Daoy (cell line): ENCODE measurements around the gene RORC. TPM values are rescaled to one million over a fixed set of nuclear protein-coding genes. Genes with fewer than 3 reads are reported as not detected.
"Not testable (repeated sequence)": the region's sequence is repeated elsewhere in the genome, so short reads cannot be mapped to it uniquely, and the experiment has no call there.

Experiments used
- DNase-seq: peaks from one replicate; pipeline ENCODE4 v3.0.0-alpha.2; 2015; ENCODE audit warnings: low read depth
- total RNA-seq: library from RNA; depleted of rRNA; stranded (reverse); fragments of >200 nt; shearing (Covaris generic); gene quantifications from 2 replicates; pipeline ENCODE4 v1.2.3, GENCODE V29; 2014

The RORC gene
- total RNA-seq, 1 experiment from 2014 or later: not detected

DNA sequence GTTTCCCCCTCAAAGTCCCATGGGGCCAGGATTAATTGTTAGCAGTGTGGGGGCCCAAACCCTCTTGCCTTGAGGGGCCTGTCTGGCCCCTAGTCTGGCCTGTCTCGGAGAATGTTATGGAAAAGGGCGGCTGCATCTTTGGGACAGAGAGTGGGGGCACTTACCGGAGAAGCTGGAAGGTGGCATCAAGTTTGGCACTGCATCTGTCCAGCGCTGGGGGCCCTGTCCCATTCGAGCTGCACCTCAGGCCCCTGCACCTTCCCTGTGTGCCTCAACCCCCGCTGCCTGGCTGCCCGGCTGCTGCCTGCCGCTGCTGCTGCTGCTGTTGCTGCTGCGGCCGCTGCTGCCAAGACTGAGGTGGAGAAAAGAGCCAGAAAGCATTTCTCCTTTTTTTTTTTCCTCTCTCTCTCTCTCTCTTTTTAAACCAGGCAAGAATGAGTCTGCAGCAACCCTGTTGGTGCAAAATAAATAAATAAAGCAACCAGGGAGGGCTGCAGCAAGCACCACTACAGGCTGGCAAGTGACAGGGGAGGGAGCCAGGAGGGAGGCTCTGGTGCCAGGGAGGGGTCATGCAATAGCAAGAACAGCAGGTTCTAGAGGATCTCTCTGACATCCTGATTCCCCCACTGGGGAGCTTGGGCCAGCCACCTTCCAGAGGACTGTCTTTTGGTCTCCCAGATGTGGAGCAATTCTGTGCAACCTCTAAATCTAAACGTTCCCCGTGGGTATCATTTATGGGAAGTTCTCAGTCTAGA, 26.4 kb downstream of the RORC start, which contains the start of gene LINGO4:
TSS of gene LINGO4 (minus strand) at position 354 of the 755 bp plus-strand sequence. CDS start 2,715 bp downstream, outside the sequence.
- DNase-seq: no peak

DNA sequence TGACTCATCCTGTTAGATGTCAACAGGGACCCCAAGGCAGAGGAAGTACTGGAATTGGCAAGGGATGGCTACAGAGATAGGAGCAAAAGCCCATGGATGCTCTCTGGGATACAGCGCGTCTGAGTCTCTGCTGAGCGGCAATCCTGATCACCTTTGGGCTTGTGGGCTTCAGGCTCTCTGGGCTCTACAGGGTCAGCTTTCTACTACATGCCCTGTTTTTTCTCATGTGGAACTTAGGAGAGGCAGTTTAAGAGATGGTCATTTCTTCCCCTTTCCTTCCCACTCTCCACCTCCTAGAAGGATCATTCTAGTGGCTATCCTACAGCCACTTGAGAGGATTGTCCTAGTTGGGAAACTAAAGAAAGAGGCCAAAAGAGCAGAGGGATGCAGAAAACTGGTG, 27.7 kb downstream of the RORC start:
- DNase-seq: no peak

DNA sequence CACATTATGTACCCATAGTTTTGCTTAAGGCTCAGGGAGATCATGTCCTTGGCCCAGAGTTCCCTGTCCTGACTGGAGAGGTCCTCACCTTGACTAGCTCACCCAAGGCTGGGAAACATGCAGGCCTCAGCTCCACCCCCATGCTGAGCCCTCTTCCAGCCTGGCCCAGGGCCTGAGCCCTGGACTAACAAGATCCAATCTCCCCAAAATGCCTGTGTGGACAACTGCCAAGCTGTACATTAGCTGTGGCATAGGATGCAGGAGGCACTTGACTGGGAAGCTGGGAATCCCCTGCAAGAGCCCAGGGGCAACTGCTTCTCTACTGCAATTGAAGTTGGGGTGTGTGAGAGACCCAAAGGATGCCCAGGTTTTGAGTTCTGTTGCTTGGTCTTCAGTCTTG, 28.4 kb downstream of the RORC start:
- DNase-seq: no peak

DNA sequence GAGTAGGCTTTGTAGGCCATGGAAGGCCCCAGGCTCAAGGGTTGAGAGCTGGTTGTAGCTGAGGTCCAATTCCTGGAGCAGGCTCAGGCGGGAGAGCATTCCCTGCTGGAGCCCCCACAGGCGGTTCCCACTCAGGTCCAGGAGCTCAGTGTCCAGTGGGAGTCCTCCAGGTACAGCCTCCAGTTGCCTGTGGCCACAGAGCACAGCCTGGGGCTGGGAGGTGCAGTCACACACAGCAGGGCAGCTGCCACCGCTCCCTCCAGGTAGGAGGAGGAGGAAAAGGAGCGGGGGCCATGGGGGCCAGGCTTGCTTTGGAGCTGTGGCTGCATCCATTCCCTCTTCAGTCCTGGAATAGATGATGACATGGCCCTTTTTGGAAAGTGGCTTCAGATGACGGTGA, 29.2 kb downstream of the RORC start:
- DNase-seq: no peak

DNA sequence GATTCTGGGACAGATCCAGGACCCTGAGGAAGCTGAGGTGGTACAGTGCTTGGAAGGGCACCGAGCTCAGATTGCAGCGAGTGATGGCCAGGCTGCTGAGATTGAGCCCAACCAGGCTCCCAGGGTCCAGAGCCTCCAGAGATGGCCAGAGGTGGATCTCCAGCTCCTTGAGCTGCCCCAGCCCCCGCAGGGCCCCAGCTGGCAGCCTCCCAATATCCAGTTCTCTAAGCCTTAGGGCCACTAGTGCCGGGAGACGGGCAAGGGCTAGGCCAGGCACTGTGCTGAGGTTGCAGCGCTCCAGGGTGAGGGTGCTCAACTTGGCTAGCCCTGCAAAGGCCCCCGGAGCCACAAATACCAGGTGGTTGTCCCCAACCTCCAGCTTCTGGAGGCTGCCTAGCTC, 29.8 kb downstream of the RORC start:
- DNase-seq: no peak

DNA sequence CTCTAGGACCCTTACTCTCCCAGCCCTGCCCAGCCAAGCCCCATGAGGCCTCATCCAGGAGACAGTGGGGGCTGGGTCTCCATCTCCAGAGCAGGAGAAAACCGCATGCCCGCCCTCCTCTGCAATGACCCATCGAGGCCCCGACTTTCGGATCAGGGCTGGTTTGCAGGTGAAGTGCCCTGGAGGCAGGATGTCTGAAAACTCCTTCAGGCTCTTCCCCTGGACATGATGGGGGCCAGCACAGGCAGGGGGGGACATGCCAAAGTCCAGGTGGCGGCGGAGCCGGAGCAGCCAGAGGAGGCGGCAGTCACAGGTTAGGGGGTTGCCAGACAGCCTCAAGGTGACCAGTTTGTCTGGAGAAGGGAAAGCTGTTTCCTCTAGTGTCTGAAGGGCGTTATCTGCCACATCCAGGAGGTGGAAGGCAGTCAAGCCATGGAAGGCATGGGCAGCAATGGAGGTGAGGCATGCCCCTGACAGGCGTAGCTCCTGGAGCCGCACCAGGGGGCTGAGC, 30.2 kb downstream of the RORC start:
- no peak for DNase-seq

DNA sequence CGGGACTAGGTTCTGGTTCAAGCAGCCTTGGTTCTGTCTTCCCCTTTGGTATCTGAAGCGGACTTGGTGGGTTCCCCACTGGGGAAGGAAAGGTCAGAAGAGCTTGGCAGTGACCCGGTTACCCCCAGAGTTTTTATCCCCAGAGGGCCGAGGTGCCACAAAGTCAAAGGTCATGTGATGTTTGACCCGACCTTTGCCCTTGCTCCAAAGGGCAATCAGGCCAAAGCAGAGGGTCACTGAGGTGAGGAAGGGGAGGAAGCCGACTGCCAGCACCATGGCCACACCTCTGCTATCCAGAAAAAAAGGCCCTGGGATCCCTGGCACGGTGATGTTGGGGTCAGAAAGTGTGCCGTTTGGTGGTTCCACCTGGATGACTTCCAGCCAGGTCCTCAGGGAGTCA, 30.8 kb downstream of the RORC start:
- no peak for DNase-seq

DNA sequence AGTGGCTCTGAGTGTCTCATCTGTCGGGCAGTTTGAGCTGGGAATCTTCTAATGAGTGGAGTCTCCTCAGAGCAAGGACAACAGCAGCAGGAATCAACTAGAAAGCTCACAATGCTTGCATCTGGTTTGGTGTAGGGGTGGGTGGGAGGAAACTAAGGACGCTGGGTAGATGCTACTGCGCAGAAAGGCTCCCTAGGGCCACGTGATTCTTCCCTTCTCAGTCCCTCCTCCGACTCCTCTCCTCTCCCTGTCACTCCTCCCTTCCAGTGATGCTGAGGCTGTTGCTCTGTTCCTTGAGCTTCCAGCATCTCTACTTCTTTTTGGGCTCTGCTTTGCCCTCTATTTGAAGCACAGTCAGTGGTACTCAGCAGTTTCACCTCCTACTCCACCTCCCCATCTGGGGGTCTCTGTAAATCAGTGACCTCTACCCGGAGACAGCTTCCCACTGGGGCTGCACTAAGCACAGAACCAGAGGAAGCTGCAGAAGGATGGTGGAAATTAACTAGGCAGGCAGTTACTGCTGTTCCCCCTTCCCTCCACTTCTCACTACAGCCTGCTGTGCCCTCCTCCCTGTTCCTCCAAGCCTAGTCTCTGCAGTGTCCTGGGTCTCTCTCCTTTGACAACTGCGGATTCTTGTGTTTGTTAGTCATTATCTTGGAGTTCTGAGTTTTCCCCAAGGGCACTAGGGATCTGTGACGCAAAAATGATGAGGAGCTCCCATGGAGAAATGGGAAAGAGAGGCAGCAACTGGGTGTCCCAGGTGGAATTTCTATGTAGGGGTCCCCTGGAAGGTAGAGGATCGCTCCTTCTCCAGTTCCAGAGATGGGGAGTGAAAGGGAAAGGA, 32.2 kb downstream of the RORC start:
- no peak for DNase-seq

DNA sequence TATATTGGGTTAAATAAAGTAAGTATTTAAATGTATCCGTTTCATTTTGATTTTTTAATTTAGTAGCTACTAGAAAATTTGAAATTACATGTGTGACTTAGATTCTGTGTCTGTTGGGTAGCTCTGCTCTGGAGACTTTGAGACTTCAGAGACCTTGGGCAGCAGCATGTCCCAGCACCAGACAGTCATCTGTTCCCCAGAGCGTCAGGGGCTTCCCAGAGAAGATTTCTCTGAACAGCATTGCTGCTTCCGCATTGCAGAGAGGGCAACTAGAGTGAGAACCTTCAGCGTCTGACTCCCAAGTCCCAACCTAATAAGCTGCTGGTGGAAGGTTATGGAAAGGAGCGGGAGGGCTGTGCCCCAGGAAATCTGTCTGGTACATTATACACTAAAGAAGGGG, 33.0 kb downstream of the RORC start:
- no peak for DNase-seq

DNA sequence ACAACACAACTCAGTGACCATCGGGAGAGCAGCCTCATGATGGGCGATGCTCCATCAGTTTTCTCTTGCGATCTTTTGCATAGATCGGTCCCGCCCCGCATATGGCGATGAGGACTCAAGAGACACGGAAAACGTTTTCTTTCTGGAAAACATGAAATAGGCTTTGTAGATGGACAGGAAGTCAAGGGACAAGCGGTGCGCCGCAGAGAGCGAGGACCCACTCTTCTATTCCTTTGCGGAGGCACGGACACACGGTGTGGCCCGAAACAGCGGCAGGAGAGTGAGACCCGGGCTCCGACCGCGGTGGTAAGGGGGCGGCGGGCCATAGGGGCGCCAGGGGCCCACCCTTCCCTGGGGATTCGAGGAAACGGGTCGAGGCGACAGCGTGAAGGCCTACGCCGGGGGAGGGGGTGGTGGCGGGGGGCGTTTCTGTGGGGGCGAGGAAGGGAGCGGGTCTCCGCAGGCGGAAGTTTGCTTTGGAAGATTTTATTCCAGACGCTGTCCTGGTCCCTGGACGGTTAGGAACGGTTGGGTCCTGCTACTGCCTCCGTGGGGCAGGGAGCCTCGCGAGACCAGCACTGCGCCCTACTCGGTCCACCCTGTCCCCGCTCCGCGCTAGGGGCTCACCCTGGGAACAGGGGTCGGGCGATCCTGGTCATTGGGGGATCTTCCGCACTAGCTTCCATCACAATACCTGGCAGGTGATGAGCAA, 40.5 kb downstream of the RORC start:
- DNase-seq: peak; percentile 38

DNA sequence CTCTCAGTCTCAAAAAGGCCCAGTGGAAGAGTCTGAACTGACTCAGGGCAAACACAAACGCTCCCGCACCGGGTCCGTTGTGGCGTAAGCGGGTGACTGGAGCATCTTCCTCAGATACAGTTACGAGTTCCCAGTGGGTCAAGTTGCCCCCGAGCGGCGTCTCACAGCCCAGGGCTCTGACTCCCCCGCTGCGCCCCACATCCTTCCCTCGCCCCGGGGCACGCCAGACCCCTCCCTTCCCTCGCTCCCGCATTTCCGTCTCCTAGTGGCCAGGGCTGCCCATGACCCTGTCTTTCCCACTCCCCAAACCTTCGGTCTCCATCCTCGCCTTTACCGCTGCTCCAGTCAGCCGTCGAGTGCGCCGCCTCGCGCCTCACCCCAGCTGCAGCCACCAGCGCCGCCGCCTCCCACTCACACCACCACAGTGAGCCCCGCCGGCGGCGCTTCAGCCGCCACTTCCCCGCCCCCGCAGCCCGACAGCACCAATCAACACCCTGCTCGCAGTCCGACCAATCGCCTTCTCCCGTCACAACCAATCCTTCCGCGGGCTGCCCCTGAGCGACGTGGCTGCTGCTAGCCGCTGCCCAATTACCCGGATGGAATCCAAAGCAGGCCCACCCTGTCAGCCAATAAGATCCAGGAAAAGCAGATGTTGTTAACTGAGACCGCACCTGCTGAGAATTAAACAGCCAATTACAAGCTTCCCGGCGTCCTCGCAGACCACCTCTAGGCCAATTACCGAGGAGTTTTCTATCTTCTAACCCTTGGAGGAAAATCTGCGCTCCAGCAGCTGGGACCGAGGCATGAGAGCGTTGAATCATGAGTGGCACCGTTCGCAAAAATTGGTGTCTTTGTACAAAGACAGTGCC, 41.3 kb downstream of the RORC start, which contains the start of gene TDRKH:
TSS of gene TDRKH (minus strand) at position 430 of the 869 bp plus-strand sequence. CDS start 7,478 bp downstream, outside the sequence.
- peak; percentile 100 for DNase-seq

DNA sequence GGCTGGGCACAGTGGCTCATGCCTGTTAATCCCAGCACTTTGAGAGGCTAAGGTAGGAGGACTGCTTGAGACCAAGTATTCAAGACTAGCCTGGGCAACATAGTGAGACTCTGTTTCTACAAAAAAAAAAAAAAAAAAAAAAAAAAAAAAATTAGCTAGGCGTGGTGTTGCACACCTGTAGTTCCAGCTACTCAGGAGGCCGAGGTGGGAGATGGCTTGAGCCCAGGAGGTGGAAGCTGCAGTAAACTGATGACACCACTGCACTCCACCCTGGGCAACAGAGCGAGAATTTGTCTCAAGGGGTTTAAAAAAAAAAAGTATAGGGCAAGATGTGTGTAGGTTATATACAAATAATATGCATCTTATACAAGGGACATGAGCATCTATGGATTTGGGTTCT, 43.9 kb downstream of the RORC start:
- no peak for DNase-seq

DNA sequence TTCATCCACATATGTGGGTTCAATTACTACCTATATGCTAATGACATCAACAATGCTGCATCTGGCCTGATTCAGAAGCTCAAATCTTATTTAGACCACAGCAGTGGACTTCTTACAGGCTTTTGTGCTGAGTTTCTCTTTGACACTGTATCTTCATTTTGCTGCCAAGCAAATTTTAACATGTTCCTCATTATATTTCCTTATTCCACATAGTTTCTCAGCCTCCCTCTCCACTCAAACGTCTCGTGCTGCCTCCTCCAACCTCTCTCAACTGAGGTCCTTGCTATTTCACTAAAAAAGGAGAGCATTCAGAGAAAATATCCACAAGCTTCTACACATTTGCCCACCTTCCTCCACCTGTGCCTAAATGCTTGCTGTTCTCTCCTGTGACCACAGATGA, 47.8 kb downstream of the RORC start:
- no peak for DNase-seq

DNA sequence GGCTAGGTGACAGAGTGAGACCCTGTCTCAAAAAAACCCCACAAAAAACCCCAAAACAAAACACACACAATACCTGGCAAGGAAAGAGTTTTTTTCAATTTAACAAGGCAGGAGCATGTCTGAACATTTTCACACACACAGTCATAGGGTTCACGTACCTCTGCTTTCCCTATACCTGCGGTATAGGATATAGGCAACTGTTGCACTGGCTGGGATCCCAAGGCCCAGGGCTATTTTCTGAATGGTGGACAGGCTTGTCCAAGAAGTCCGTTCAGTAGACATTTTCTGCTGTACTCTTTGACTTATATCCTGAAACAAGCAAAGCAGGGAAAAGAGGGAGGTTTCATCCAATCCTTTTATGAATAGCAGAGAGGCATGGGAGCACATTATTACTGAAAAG, 48.9 kb downstream of the RORC start:
- no peak for DNase-seq

DNA sequence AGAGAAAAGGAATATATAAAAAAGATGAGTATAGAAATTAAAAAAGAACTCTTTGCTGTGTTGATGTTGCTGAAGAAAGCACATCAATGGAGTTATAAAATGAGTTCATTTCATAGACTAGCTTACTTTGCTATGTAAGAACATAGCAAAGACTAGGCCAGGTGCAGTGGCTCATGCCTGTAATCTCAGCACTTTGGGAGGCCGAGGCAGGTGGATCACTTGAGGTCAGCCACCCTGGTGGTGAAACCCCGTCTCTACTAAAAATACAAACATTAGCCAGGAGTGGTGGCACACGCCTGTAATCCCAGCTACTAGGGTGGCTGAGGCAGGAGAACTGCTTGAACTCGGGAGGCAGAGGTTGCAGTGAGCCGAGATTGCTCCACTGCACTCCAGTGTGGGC, 49.6 kb downstream of the RORC start:
- DNase-seq: not testable (repeated sequence)

DNA sequence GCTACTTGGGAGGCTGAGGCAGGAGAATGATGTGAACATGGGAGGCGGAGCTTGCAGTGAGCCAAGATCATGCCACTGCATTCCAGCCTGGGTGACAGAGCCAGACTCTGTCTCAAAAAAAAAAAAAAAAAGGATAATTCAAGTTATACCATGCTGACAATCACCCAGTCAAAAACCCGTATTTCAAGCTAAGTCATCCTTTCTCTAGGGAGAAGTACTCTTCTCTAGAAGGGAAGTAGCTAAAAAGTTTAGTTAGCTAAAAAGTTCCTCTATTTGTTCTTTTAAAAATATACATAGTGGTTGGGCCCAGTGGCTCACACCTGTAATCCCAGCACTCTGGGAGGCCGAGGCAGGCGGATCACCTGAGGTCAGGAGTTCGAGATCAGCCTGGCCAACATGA, 50.9 kb downstream of the RORC start:
- DNase-seq: not testable (repeated sequence)

DNA sequence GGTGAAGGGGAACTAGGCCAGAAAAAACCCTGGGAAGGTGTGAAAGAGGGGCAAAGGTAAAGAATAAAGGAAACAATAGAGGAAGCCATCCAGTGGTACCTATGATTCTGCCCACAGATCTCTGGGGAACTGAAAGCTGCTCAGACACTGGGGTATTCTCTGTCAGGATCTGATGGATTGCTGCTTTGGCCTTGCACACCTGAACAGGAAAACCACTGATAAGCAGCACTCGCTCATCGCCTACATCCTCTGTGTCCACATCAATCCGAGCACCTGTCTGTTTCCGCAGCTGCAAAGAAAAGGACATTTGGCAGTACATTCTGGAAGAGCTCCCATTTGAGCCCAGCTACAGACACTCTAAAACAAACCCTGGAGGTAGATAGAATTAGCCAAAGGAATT, 51.8 kb downstream of the RORC start:
- no peak for DNase-seq

DNA sequence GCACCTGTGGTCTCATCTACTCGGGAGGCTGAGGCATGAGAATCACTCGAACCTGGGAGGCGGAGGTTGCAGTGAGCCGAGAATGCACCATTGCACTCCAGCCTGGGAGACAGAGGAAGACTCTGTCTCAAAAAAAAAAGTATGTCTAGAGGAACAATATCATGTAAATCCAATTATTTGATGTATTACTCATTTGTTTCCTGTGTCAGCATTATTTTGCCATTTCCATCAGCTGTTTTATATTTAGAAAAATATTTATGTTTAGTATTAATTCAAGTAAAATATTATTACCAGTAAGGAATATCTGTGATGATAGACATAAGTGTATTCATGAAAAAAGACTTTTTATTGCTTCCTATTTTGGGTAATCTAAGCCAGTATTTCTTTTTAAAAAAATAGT, 54.3 kb downstream of the RORC start:
- no peak for DNase-seq

DNA sequence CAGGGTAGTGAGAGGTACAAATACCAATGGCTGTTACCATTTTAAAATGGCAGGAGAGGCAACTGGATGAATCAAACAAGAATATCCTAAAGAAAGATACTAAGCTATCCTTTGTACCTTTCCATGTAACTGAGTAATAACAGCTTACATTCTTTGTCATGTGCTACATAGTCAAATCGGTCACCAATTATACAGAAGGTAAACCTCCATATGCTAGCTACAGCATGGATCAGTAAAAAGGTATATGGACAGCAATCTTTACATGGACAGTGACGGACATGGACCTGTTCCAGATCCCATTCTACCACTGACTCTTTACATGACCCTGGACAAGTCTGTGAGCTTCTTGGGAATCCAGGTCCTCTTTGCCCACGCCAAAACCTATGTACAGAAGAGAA, 54.9 kb downstream of the RORC start:
- DNase-seq: no peak

DNA sequence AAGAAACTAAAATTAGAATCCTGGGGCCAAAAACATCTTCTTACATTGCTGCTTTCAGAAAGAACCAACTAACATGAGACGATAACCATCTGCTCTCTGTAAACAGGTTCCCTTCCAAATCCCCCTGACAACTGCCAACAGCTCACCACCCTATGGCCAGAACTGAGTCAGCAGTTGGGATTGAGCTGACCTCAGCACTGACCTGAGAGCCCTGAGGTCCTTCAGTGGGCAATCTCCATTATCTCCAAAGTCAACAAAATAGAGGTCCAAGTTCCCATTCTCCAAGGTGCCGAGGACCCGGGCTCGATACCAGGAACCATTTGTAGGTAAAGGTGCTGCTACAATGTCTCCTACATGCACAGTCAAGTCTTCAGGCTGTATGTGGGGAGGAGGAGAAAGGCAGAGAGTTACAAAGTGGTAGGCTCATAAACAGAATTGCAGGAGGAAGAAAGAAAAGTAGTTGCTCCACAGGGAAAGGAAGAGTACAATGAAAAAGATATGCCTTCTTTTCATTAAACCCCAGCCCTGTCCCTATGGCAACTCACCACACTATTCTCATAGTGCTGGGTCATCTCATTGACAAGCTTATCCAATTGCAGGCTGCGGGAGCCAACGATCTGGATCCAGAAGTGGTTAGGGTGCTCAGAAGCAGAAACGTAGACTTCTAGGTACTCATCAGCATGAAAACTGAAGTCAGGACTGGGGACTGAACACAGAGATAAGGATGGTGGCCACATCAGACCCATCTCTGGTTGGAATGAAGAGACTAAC, 55.5 kb downstream of the RORC start:
- no peak for DNase-seq
